HG02610 (cell line): ENCODE measurements around the gene SGCD.
A peak's percentile ranks its signal among the peaks of the same experiment; 100 is the strongest.

Source experiments
- ATAC-seq: cut with Tn5 transposase; IDR thresholded peaks from one replicate; pipeline ENCODE4 v1.9.1; 2021; ENCODE audit warnings: mild to moderate bottlenecking, moderate library complexity; ENCODE audit not compliant: unreplicated experiment

Gene SGCD

GRCh38 chr5:156359476-156359875, 32.5 kb downstream of the SGCD start:
- no peak for ATAC-seq

- ATAC-seq = no peak
Measured at GRCh38 chr5:156361436-156362109, 34.6 kb downstream of the SGCD start.

GRCh38 chr5:156363861-156364260, 36.9 kb downstream of the SGCD start:
- ATAC-seq = no peak

- ATAC-seq = no peak
Measured at GRCh38 chr5:156366521-156366920, 39.6 kb downstream of the SGCD start.

GRCh38 chr5:156367597-156367996, 40.6 kb downstream of the SGCD start:
- no peak for ATAC-seq

- peak; percentile 63 for ATAC-seq
Measured at GRCh38 chr5:156375895-156376495, 49.0 kb downstream of the SGCD start.

GRCh38 chr5:156376751-156377150, 49.8 kb downstream of the SGCD start:
- peak; percentile 54 for ATAC-seq

- ATAC-seq = no peak
Measured at GRCh38 chr5:156378159-156378558, 51.2 kb downstream of the SGCD start.

GRCh38 chr5:156379206-156379605, 52.2 kb downstream of the SGCD start:
- no peak for ATAC-seq

- no peak for ATAC-seq
Measured at GRCh38 chr5:156380848-156381247, 53.9 kb downstream of the SGCD start.

- ATAC-seq = no peak
Measured at GRCh38 chr5:156383510-156384265, 56.7 kb downstream of the SGCD start.

- no peak for ATAC-seq
Measured at GRCh38 chr5:156385416-156385815, 58.5 kb downstream of the SGCD start.

- no peak for ATAC-seq
Measured at GRCh38 chr5:156386976-156387375, 60.0 kb downstream of the SGCD start.

- ATAC-seq = no peak
Measured at GRCh38 chr5:156387391-156387790, 60.4 kb downstream of the SGCD start.

GRCh38 chr5:156388233-156388632, 61.3 kb downstream of the SGCD start:
- ATAC-seq = no peak

GRCh38 chr5:156391139-156391538, 64.2 kb downstream of the SGCD start:
- ATAC-seq = no peak

GRCh38 chr5:156393980-156394379, 67.0 kb downstream of the SGCD start:
- ATAC-seq = no peak

- no peak for ATAC-seq
Measured at GRCh38 chr5:156394642-156395305, 67.8 kb downstream of the SGCD start.

GRCh38 chr5:156395306-156395675, 68.3 kb downstream of the SGCD start:
- ATAC-seq = no peak

- ATAC-seq = no peak
Measured at GRCh38 chr5:156396063-156396829, 69.3 kb downstream of the SGCD start.

- no peak for ATAC-seq
Measured at GRCh38 chr5:156396830-156397081, 69.8 kb downstream of the SGCD start.
